Camera-type eye (tissue), 1 donor: ENCODE data around the gene SLC27A6. TPM values are rescaled to one million over a fixed set of nuclear protein-coding genes. Genes with fewer than 3 reads are reported as not detected.

ENCODE experiments used
- total RNA-seq: library from RNA; depleted of rRNA; stranded (reverse); fragments of >200 nt; gene quantifications from one replicate; pipeline ENCODE4 v1.2.3, GENCODE V29; 2014

The SLC27A6 gene, protein sequence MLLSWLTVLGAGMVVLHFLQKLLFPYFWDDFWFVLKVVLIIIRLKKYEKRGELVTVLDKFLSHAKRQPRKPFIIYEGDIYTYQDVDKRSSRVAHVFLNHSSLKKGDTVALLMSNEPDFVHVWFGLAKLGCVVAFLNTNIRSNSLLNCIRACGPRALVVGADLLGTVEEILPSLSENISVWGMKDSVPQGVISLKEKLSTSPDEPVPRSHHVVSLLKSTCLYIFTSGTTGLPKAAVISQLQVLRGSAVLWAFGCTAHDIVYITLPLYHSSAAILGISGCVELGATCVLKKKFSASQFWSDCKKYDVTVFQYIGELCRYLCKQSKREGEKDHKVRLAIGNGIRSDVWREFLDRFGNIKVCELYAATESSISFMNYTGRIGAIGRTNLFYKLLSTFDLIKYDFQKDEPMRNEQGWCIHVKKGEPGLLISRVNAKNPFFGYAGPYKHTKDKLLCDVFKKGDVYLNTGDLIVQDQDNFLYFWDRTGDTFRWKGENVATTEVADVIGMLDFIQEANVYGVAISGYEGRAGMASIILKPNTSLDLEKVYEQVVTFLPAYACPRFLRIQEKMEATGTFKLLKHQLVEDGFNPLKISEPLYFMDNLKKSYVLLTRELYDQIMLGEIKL
- 7.6 TPM for total RNA-seq

DNA sequence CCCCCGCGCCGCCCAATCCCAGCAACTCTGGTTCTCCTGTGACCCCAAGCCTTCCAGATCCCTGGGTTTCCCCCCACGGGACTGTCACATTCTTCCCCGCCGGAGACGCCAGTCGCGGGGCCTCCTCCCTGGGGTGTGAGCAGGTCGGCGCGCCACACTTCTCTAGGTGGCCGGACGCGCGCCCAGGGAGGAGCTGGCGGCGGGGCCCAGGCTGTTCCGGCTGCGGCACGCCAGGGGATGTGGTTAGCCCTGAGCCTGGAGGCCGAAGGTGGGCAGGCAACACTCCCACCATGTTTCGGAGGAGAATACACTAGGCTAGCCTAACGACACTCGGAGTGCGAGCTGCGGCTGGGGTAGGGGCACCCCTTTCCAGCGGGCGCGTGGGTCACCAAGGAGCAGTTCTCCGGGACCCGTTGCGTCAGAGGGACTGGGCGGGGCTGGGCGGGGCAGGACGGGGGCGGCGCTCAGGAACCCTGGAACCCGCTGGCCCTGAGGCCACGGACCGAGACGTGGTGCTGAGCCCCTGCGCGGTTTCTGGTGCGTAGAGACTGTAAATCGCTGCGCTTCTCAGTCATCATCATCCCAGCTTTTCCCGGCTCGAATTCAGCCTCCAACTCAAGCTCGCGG lies at the start of gene SLC27A6:
Gene SLC27A6, plus strand, starts transcription at position 478 of the 627 bp plus-strand sequence. CDS start 650 bp downstream, outside the sequence.

Other genes starting within 250 kb of the SLC27A6 start
- 67.3 TPM for gene ISOC1, start 129.3 kb downstream of the SLC27A6 start, total RNA-seq